Ramos (cell line): Measurements from ENCODE around the gene LCNL1.

Experiments used
- in situ Hi-C: fragments of 300-500 bp; cut with MboI; formaldehyde crosslinking; loops from one replicate; pipeline ENCODE4 v1.14.3; 2022; ENCODE audit warnings: low sequenced_read_pairs; ENCODE audit not compliant: unreplicated experiment

Gene LCNL1

GRCh38 chr9:137007108-137007815 lies 24.5 kb downstream of the LCNL1 start:
- in situ Hi-C loops, result no loop called here

- in situ Hi-C loops, result no loop called here
Observed at GRCh38 chr9:137007816-137008270, 25.1 kb downstream of the LCNL1 start.

GRCh38 chr9:137008312-137008711 lies 25.5 kb downstream of the LCNL1 start:
- in situ Hi-C loops, result no loop called here

- in situ Hi-C loops, result no loop called here
Observed at GRCh38 chr9:137009217-137009616, 26.4 kb downstream of the LCNL1 start.

- in situ Hi-C loops, result no loop called here
Observed at GRCh38 chr9:137009938-137010732, 27.3 kb downstream of the LCNL1 start.

- in situ Hi-C loops, result no loop called here
Observed at GRCh38 chr9:137011156-137011555, 28.4 kb downstream of the LCNL1 start.

GRCh38 chr9:137011907-137012675 lies 29.3 kb downstream of the LCNL1 start:
- in situ Hi-C loops, result no loop called here

GRCh38 chr9:137012694-137013570 lies 30.1 kb downstream of the LCNL1 start:
- in situ Hi-C loops, result no loop called here

GRCh38 chr9:137013571-137013940 lies 30.8 kb downstream of the LCNL1 start:
- in situ Hi-C loops, result no loop called here

GRCh38 chr9:137014166-137014565 lies 31.4 kb downstream of the LCNL1 start:
- in situ Hi-C loops, result no loop called here

GRCh38 chr9:137014776-137015539 lies 32.2 kb downstream of the LCNL1 start:
- in situ Hi-C loops, result no loop called here

- in situ Hi-C loops, result no loop called here
Observed at GRCh38 chr9:137015540-137015930, 32.7 kb downstream of the LCNL1 start.

- in situ Hi-C loops, result no loop called here
Observed at GRCh38 chr9:137015976-137016375, 33.2 kb downstream of the LCNL1 start.

GRCh38 chr9:137016436-137016835 lies 33.6 kb downstream of the LCNL1 start:
- in situ Hi-C loops, result no loop called here

- in situ Hi-C loops, result no loop called here
Observed at GRCh38 chr9:137017071-137017470, 34.3 kb downstream of the LCNL1 start.

GRCh38 chr9:137017791-137018497 lies 35.2 kb downstream of the LCNL1 start:
- in situ Hi-C loops, result no loop called here

GRCh38 chr9:137018761-137019559 lies 36.2 kb downstream of the LCNL1 start:
- in situ Hi-C loops, result no loop called here
